Measurements from ENCODE around the gene CUL5. TPM values are rescaled to one million over a fixed set of nuclear protein-coding genes. Genes with fewer than 3 reads are reported as not detected.

The CUL5 gene
- total RNA-seq, 1 experiment from 2014 or later, result 37.7 TPM

GRCh38 chr11:108097179-108097578, 88.5 kb downstream of the CUL5 start:
- Histone ChIP-seq H2BK120ac (ENCODE audit: low read depth, low read length, poor library complexity, severe bottlenecking) (no peak overlapping the region), H3K4ac (ENCODE audit: low read depth, low read length) (no peak overlapping the region), H4K91ac (ENCODE audit: insufficient read length, low read depth, low read length) (no peak overlapping the region), H2BK15ac (ENCODE audit: low read depth, low read length) (no peak overlapping the region), H3K14ac (ENCODE audit: insufficient read depth, low read length) (no peak overlapping the region), H2BK12ac (ENCODE audit: insufficient read length, low read depth, low read length) (no peak overlapping the region), H3K79me2 (ENCODE audit: insufficient read depth, low read length) (no peaks in the 10 kb centered on the region), H2BK20ac (ENCODE audit: low read depth, low read length, poor library complexity, severe bottlenecking) (no peak overlapping the region), H3K4me2 (ENCODE audit: insufficient read depth, insufficient read length, low read length) (no peak overlapping the region), H4K20me1 (ENCODE audit: control insufficient read depth, insufficient read depth, insufficient read length) (no peaks in the 10 kb centered on the region), H4K5ac (ENCODE audit: insufficient read length, low read depth, low read length) (no peak overlapping the region), H4K8ac (replicated peaks; ENCODE audit: insufficient read length, low read depth, low read length) (no peak overlapping the region), H3K23me2 (ENCODE audit: insufficient read length, low read depth, low read length, poor library complexity, severe bottlenecking) (no peaks in the 10 kb centered on the region), H3T11ph (ENCODE audit: low read length) (no peak overlapping the region), H3K27ac (ENCODE audit: insufficient read length, low read depth, low read length) (no peak overlapping the region), H3K79me1 (ENCODE audit: insufficient read depth, low read depth, low read length, poor library complexity, severe bottlenecking) (no peaks in the 10 kb centered on the region), H3K23ac (ENCODE audit: insufficient read length, low read depth, low read length) (no peak overlapping the region), H3K18ac (ENCODE audit: insufficient read length, low read depth, low read length) (no peak overlapping the region), H3K9me3 (ENCODE audit: control insufficient read depth, low read depth, low read length) (no peaks in the 10 kb centered on the region), H3K9ac (ENCODE audit: extremely low read depth, insufficient read length, low read length) (no peak overlapping the region), H2AK5ac (ENCODE audit: insufficient read length, low read length) (no peak overlapping the region), H3K27me3 (ENCODE audit: insufficient read depth, low read length) (no peaks in the 10 kb centered on the region), H3K4me1 (ENCODE audit: insufficient read depth, low read length) (no peaks in the 10 kb centered on the region), H2AFZ (ENCODE audit: low read length) (no peak overlapping the region), H2BK5ac (ENCODE audit: insufficient read length, low read length) (no peak overlapping the region), H3K56ac (ENCODE audit: insufficient read length, low read depth, low read length) (no peak overlapping the region)
- Mint-ChIP-seq H3K4me3 (no peak overlapping the region), H3K27ac (no peak overlapping the region), H3K36me3 (ENCODE audit: insufficient read depth in 1 of 3, low read depth in 3 of 3) (peaks cover 10 to 53% (median 44%) of the 10 kb centered on the region in 3 experiments), H3K27me3 (ENCODE audit: low read depth) (no peaks in the 10 kb centered on the region), H3K9me3 (no peaks in the 10 kb centered on the region), H3K4me1 (peaks cover 0 to 4% of the 10 kb centered on the region in 2 experiments; a peak in 1 of 4 replicates)
- no peak for TF ChIP-seq CTCF (conservative IDR thresholded peaks at IDR 0.05)
- no CpG with 5 or more reads among the region's 3 CpGs for WGBS (ENCODE audit: extremely low coverage, insufficient read length, low lambda C conversion rate)
- no peak for DNase-seq
